HepG2 (cell line): ENCODE measurements around the gene TOE1. TPM values are rescaled to one million over a fixed set of nuclear protein-coding genes. Genes with fewer than 3 reads are reported as not detected.

ENCODE experiments used
- CCAR2 ChIP-seq: fragments of 200-400 bp; formaldehyde crosslinking; optimal IDR thresholded peaks from 2 replicates; pipeline ENCODE3; 2018; ENCODE audit warnings: low read depth, mild to moderate bottlenecking, low read length, moderate library complexity
- FOXC1 ChIP-seq: sonication (generic); formaldehyde crosslinking; IDR thresholded peaks from 2 replicates; pipeline ENCODE4 v1.8.0; 2022; ENCODE audit warnings: mild to moderate bottlenecking, missing genetic modification reagents, borderline replicate concordance
- GLI4 ChIP-seq: sonication (generic); formaldehyde crosslinking; IDR thresholded peaks from 2 replicates; pipeline ENCODE4 v1.5.1; 2020; ENCODE audit warnings: missing genetic modification reagents, mild to moderate bottlenecking, moderate library complexity, borderline replicate concordance
- KDM1A ChIP-seq: IDR thresholded peaks from 2 replicates; pipeline ENCODE4 v1.6.1; 2016; ENCODE audit warnings: missing compliant biosample characterization
- PITX1 ChIP-seq: sonication (generic); formaldehyde crosslinking; IDR thresholded peaks from 2 replicates; pipeline ENCODE4 v1.5.1; 2020; ENCODE audit warnings: mild to moderate bottlenecking, missing genetic modification reagents
- REPIN1 ChIP-seq: sonication (generic); formaldehyde crosslinking; IDR thresholded peaks from 2 replicates; pipeline ENCODE4 v1.8.0; 2022; ENCODE audit warnings: missing genetic modification reagents, low read depth, mild to moderate bottlenecking, borderline replicate concordance
- RFX3 ChIP-seq: IDR thresholded peaks from 2 replicates; pipeline ENCODE4 v1.6.1; 2016; ENCODE audit warnings: missing biosample characterization, missing genetic modification reagents
- SAP130 ChIP-seq: IDR thresholded peaks from 2 replicates; pipeline ENCODE4 v1.6.1; 2016; ENCODE audit warnings: low read depth
- SP4 ChIP-seq: sonication (generic); formaldehyde crosslinking; IDR thresholded peaks from 2 replicates; pipeline ENCODE4 v1.8.1; 2023; ENCODE audit warnings: mild to moderate bottlenecking, missing genetic modification reagents
- TCF12 ChIP-seq, 2 experiments: fragments of 450-650 bp in 1 of 2; sonication (generic) in 1 of 2; formaldehyde crosslinking in 1 of 2; IDR thresholded peaks; 2 replicates each; pipeline versions ENCODE4 v1.6.1 to v1.8.0; 2017 to 2022; ENCODE audit warnings: antibody characterized with exemption in 1 of 2, mild to moderate bottlenecking in 1 of 2, missing genetic modification reagents in 1 of 2, moderate library complexity in 1 of 2
- TOE1 ChIP-seq: sonication (generic); formaldehyde crosslinking; IDR thresholded peaks from 2 replicates; pipeline ENCODE4 v1.4.0; 2020; ENCODE audit warnings: mild to moderate bottlenecking, missing genetic modification reagents
- ZBTB20 ChIP-seq: sonication (generic); formaldehyde crosslinking; IDR thresholded peaks from 2 replicates; pipeline ENCODE4 v1.8.1; 2023; ENCODE audit warnings: missing genetic modification reagents, low read depth, mild to moderate bottlenecking, borderline replicate concordance
- ZMYM4 ChIP-seq: sonication (generic); formaldehyde crosslinking; IDR thresholded peaks from 2 replicates; pipeline ENCODE4 v1.8.1; 2023; ENCODE audit warnings: mild to moderate bottlenecking, missing genetic modification reagents
- ZNF282 ChIP-seq: fragments of 450-650 bp; IDR thresholded peaks from 2 replicates; pipeline ENCODE4 v1.6.1; 2018; ENCODE audit not compliant: partially characterized antibody
- ZNF441 ChIP-seq: sonication (generic); formaldehyde crosslinking; IDR thresholded peaks from 2 replicates; pipeline ENCODE4 v1.7.0; 2021; ENCODE audit warnings: missing genetic modification reagents, borderline replicate concordance
- ZNF746 ChIP-seq: sonication (generic); formaldehyde crosslinking; IDR thresholded peaks from 2 replicates; pipeline ENCODE4 v1.8.0; 2022; ENCODE audit warnings: mild to moderate bottlenecking, missing genetic modification reagents
- ZNF850 ChIP-seq: sonication (generic); formaldehyde crosslinking; conservative IDR thresholded peaks from 2 replicates; pipeline ENCODE4 v1.9.0; 2021; ENCODE audit warnings: mild to moderate bottlenecking, missing genetic modification reagents
- ZSCAN9 ChIP-seq: IDR thresholded peaks from 2 replicates; pipeline ENCODE4 v1.6.1; 2016; ENCODE audit warnings: borderline replicate concordance
- polyA plus RNA-seq, 8 experiments: library from polyadenylated mRNA; depleted of rRNA in 3 of 8; stranded (reverse) in 7 of 8; unstranded in 1 of 8; fragments of >200 nt; fragmentation: Illumina TruSeq in 4 of 8; extraction: Trizol in 4 of 8; gene quantifications; 2 replicates each; pipeline versions ENCODE4 v1.2.1 to v1.2.3, GENCODE V29; 2011 to 2016; ENCODE audit warnings: low read depth in 4 of 8, missing spikeins in 1 of 8, mixed read lengths in 1 of 8; ENCODE audit not compliant: insufficient read depth in 1 of 8
- total RNA-seq, 5 experiments: library from RNA; depleted of rRNA; stranded (reverse); fragments of >200 nt; fragmentation: Illumina TruSeq; extraction: Trizol; gene quantifications; 2 replicates each; pipeline ENCODE4 v1.2.3, GENCODE V29; 2016; ENCODE audit warnings: low read depth in 1 of 5
- TF ChIP-seq, protein P1 (sequence below): sonication (generic); formaldehyde crosslinking; IDR thresholded peaks from 2 replicates; pipeline ENCODE4 v1.4.0; 2020; ENCODE audit warnings: mild to moderate bottlenecking, missing genetic modification reagents
- TF ChIP-seq, protein P2 (sequence below): sonication (generic); formaldehyde crosslinking; IDR thresholded peaks from 2 replicates; pipeline ENCODE4 v1.8.1; 2023; ENCODE audit warnings: mild to moderate bottlenecking, moderate library complexity, missing genetic modification reagents
- TF ChIP-seq, protein P3 (sequence below): sonication (generic); formaldehyde crosslinking; IDR thresholded peaks from 2 replicates; pipeline ENCODE4 v1.5.1; 2020; ENCODE audit warnings: mild to moderate bottlenecking, missing genetic modification reagents
- TF ChIP-seq, protein P4 (sequence below): sonication (generic); formaldehyde crosslinking; IDR thresholded peaks from 2 replicates; pipeline ENCODE4 v1.4.0; 2020; ENCODE audit warnings: mild to moderate bottlenecking, missing genetic modification reagents

TOE1 gene
- total and polyA plus RNA-seq, 2 of the 13 experiments (the other 11 are each of a cell fraction or from before 2014, with no cell fraction given) = 14.1 to 19.0 TPM

DNA sequence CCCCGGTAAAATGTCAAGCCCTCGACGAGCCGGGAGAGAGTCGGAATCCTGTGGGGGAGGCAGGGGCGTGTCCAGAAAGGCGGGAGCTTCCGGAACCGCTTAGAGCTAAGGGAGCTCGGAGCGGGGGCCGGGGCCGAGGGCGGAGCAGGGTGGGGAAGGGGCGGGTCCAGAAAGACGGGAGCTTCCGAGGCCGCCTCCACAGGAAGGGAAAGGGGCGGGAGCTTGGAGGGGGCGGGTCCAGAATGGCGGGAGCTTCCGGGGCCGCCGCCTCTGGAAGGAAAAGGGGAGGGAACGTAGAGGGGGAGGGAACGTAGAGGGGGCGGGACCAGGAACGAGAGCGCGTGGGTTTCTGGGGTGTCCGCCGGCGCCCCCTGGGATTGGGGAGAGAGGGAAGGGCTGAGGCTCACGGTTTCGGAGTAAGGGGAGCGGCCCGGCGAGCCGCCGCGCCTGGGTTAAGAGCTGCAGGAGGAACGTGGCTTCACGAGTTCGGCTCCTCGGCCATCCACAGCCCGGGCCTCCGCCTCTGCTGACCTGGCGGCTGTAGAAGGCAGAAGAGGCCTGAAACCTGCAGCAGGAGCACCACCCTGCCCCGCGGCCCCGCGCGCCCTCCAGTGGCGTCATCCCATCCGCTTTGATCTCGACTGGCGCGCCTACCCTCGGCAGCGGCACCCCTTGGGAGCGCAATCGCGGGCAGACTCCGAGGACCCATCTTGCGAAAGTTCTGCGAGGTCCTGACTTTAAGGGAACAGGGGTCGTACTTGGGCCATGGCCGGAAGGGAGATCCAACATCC, 36.3 kb upstream of the TOE1 start (continued):
- no peak for TF ChIP-seq ZBTB20 (CRISPR knock-in tag)
- TF ChIP-seq GLI4 = no peak; the same call in 1 of the 2 replicates
- TF ChIP-seq TCF12 (IDR thresholded peaks at IDR 0.05) = no peak
- 0 out of 2 replicates have a peak, but pooled peaks have one; percentile 26 for TF ChIP-seq TCF12 (CRISPR knock-in tag; IDR thresholded peaks at IDR 0.05)
- TF ChIP-seq, protein P1, sequence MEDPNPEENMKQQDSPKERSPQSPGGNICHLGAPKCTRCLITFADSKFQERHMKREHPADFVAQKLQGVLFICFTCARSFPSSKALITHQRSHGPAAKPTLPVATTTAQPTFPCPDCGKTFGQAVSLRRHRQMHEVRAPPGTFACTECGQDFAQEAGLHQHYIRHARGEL (CRISPR knock-in tag) = no peak
- no peak for TF ChIP-seq TOE1 (CRISPR knock-in tag)
- TF ChIP-seq ZNF282 = no peak
- no peak for TF ChIP-seq ZNF850
- peak; percentile 91 for TF ChIP-seq SP4 (CRISPR knock-in tag)
- TF ChIP-seq ZNF746 (CRISPR knock-in tag) = peak; percentile 52
- TF ChIP-seq, protein P2, sequence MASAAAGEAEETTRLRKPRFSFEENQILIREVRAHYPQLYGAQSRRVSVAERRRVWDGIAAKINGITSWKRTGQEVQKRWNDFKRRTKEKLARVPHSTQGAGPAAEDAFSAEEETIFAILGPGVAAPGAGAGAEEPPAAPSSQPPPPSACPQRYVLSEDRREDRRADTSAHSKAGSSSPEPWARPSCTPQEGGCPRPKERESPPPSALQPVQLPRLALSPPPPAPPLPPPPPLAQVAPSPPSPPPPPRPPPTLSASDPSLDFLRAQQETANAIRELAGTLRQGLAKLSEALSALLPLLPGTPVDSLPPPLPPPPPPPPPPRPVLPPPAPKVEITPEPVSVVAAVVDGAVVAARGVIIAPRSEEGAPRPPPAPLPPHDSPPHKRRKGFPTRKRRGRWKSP = peak; percentile 76
- peak; percentile 57; the same call in 1 of the 2 replicates for TF ChIP-seq ZNF441 (CRISPR knock-in tag)
- no peak for TF ChIP-seq RFX3 (CRISPR knock-in tag)
- peak; percentile 87 for TF ChIP-seq SAP130 (CRISPR knock-in tag)
- no peak for TF ChIP-seq CCAR2
- TF ChIP-seq FOXC1 (CRISPR knock-in tag) = peak; percentile 62; the same call in 1 of the 2 replicates
- peak; percentile 87 for TF ChIP-seq PITX1 (CRISPR knock-in tag)
- TF ChIP-seq, protein P3, sequence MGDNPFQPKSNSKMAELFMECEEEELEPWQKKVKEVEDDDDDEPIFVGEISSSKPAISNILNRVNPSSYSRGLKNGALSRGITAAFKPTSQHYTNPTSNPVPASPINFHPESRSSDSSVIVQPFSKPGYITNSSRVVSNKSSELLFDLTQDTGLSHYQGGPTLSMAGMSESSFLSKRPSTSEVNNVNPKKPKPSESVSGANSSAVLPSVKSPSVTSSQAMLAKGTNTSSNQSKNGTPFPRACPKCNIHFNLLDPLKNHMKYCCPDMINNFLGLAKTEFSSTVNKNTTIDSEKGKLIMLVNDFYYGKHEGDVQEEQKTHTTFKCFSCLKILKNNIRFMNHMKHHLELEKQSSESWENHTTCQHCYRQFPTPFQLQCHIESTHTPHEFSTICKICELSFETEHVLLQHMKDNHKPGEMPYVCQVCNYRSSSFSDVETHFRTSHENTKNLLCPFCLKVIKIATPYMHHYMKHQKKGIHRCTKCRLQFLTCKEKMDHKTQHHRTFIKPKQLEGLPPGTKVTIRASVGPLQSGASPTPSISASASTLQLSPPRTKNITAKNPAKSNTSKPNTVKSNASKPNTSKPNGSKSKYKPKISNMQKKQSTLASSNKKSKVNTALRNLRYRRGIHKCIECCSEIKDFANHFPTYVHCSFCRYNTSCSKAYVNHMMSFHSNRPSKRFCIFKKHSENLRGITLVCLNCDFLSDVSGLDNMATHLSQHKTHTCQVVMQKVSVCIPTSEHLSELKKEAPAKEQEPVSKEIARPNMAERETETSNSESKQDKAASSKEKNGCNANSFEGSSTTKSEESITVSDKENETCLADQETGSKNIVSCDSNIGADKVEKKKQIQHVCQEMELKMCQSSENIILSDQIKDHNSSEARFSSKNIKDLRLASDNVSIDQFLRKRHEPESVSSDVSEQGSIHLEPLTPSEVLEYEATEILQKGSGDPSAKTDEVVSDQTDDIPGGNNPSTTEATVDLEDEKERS (CRISPR knock-in tag) = no peak
- TF ChIP-seq ZSCAN9 (CRISPR knock-in tag) = peak; percentile 31; the same call in 1 of the 2 replicates
- peak; percentile 85 for TF ChIP-seq ZMYM4 (CRISPR knock-in tag)
- TF ChIP-seq, protein P4, sequence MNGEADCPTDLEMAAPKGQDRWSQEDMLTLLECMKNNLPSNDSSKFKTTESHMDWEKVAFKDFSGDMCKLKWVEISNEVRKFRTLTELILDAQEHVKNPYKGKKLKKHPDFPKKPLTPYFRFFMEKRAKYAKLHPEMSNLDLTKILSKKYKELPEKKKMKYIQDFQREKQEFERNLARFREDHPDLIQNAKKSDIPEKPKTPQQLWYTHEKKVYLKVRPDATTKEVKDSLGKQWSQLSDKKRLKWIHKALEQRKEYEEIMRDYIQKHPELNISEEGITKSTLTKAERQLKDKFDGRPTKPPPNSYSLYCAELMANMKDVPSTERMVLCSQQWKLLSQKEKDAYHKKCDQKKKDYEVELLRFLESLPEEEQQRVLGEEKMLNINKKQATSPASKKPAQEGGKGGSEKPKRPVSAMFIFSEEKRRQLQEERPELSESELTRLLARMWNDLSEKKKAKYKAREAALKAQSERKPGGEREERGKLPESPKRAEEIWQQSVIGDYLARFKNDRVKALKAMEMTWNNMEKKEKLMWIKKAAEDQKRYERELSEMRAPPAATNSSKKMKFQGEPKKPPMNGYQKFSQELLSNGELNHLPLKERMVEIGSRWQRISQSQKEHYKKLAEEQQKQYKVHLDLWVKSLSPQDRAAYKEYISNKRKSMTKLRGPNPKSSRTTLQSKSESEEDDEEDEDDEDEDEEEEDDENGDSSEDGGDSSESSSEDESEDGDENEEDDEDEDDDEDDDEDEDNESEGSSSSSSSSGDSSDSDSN = peak; percentile 91
- peak; percentile 96 for TF ChIP-seq REPIN1 (CRISPR knock-in tag)
- peak; percentile 83 for TF ChIP-seq KDM1A
